ENCODE measurements around the gene RSPH6A.

The RSPH6A gene

GRCh38 chr19:45824531-45825262 lies 9.6 kb upstream of the RSPH6A start:
- no peak for DNase-seq

GRCh38 chr19:45824041-45824471 lies 8.9 kb upstream of the RSPH6A start:
- no peak for DNase-seq

DNA sequence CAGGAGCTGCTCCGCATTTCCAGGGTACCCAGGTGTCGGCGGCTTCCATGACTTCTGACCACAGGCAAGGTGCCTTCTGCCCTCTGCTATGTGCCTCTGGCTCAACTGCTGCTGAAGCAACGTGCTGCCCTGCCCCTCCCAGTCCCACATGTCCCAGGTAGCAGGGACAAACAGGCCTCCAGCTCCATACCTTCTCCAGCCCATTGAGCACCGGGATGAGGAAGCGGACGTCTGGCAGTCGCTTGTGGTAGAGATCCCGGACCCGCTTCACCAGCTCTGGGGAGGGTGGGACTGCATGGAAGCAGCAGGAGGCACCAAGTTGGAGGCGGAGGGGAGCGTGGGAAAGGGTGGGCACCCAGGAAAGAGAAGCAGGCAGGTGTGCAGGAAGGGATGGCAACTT lies 8.1 kb upstream of the RSPH6A start:
- no peak for DNase-seq

GRCh38 chr19:45822716-45823115 lies 7.6 kb upstream of the RSPH6A start:
- DNase-seq = no peak

DNA sequence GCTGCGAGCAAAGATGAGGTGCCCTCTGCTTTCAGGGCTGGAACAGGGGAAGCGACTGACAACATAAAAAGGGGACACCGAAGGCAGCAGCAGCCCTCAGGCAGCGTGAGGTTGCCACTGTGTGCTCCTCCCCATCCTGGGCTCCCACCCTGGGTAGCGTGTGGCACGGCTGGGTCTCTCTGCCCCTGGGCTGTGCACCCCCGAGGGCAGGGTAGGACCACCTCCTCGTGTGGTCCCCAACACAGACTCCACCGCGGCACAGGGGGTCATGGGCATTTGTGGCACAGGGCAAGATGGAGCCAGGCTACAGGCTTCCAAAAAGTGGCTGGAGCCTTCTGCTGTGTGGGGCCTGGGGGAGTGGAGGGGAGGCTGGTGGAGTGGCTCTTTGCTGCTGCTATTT lies 6.5 kb upstream of the RSPH6A start:
- no peak for DNase-seq

DNA sequence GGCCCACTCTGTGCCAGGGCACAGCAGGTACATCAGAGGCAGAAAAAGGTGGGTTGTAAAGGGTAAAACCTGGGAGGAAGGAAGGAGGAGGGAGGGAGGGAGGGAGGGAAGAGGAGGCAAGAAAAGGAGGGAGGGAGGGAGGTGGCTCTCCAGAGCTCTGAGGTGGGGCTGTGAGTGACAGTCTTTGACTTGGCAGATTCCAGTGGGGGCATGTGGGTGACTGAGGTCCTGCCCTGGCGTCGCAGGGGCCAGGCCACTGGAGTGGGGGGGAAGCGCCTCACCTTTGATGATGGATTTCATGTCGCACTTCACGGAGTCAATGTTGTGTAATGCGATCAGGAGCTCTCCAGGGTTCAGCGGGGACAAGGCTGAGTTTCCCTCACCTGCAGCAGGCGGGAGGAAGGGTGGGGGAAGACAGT lies 6.0 kb upstream of the RSPH6A start:
- no peak for DNase-seq

- no peak for DNase-seq
Measured at GRCh38 chr19:45820413-45821102, 5.5 kb upstream of the RSPH6A start.

DNA sequence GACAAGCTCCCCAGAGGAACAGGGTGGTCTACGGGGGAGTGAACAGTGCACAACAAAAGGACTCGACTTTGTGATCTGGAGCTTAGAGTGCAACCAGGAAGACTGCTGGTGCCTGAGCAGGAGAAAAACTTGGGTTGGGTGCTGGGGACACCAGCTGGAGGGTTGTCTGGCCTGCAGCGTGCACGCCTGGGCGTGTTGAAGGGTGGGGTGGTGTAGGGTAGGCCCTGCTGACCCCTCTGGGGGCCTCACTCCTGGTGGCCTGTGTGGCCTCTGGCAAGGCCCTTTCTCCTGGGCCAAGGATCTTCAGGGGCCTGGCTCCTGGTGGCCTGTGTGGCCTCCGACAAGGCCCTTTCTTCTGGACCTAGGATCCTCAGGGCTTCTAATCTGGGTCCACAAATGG lies 4.7 kb upstream of the RSPH6A start:
- DNase-seq = no peak

GRCh38 chr19:45817725-45818301 lies 2.7 kb upstream of the RSPH6A start:
- DNase-seq = no peak

DNA sequence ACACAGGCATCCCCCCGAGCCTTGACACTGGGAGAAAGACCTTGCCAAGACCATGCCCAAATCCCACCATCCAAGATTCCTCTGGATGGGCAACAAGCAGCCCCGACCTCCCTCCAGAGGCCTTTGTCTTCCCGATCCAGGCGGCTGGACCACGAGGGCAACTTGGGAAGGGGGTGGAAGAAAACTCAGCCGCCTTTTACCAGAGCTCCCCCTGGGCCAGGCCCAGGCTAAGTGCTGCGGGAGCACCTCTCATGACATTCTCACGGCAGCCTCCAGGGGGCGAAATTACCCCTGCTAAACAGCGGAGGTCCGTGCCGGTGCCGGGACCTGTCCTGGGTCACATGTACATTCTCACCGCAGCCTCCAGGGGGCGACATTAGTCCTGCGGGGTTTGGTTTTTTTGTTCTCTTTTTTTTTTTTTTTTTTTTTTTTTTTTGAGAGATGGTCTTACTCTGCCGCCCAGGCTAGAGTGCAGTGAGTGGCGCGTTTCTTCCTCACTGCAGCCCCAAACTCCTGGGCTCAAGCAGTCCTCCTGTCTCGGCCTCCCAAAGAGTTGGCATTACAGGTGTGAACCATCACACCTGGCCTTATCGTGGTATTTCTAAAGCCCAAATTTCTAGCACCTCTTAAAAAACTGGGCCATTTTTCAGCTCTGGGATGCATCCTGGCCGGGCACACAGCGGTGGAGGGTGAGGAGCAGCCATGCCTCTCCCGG lies 2.1 kb upstream of the RSPH6A start:
- DNase-seq = no peak

DNA sequence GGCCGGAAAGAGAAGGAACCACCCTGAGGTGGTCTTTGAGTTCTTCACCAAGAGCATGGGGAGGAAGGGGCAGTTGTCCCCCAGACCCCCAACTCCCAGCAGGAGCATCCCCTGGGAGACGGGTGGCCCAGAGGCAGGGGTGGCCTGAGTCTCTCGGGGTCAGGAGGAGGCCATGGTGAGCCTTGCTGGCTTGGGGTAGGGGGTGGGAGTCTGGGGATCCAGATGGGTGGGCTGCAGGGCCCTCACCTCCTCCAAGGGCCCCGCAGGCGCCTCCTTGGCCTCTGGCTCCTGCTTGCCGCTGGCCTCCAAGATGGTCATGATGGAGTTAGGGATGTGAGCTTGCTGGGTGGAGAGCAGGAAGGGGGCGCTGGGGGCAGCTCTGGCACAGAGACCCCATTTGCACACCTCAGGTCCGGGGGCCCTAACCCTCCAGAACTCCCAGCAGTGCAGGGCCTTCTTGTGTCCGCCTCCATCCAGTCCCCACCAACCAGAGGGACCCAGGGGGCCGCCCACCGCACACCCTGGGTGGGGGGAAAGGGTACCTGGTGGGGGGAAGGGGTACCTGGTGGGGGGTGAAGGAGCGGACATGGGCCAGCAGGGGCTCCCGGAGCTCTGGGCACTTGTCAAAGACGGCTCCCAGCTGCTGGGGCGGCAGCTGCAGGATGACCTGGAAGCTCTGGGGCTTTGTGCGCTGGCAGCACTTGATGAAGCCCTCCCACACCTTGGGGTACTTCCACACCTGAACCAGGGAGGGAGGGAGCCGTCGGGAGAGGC lies 1.3 kb upstream of the RSPH6A start:
- no peak for DNase-seq

GRCh38 chr19:45815481-45816216 lies 541 bp upstream of the RSPH6A start:
- no peak for DNase-seq

DNA sequence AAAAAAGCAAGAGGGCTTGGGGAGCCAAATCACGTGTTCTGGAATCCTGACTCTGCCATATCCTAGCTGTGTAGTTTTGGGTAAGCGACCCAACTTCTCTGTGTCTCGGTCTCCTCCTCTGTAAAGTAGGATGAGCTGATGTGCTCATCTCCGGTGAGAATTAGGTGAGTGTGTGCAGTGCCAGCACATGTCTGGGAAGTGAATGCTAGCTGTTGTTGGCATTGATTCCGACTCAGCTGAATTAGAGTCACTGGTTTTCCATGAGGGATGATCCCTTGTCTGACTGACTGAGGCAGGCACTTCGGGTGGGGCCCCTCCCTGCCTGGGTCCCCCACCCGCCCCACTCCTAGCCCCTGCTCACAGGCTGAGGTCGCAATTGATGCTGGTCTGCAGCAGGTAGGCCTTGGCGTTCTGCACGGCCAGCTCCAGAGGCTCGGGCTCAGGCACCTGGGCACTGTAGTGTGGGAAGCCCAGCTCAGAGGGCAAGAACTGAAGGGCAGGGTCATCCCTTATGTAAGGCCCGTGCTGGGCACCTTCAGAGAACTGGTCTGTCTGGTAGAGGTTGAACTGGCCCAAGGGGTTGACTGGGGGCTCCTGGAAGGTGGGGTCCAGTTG lies 835 bp downstream of the RSPH6A start:
- no peak for DNase-seq

- no peak for DNase-seq
Measured at GRCh38 chr19:45812297-45812696, 2.8 kb downstream of the RSPH6A start.

- no peak for DNase-seq
Measured at GRCh38 chr19:45809643-45810159, 5.4 kb downstream of the RSPH6A start.

- no peak for DNase-seq
Measured at GRCh38 chr19:45805719-45806118, 9.4 kb downstream of the RSPH6A start.

- no peak for DNase-seq
Measured at GRCh38 chr19:45804959-45805230, 10.2 kb downstream of the RSPH6A start.

GRCh38 chr19:45804140-45804958 lies 10.8 kb downstream of the RSPH6A start:
- no peak for DNase-seq

DNA sequence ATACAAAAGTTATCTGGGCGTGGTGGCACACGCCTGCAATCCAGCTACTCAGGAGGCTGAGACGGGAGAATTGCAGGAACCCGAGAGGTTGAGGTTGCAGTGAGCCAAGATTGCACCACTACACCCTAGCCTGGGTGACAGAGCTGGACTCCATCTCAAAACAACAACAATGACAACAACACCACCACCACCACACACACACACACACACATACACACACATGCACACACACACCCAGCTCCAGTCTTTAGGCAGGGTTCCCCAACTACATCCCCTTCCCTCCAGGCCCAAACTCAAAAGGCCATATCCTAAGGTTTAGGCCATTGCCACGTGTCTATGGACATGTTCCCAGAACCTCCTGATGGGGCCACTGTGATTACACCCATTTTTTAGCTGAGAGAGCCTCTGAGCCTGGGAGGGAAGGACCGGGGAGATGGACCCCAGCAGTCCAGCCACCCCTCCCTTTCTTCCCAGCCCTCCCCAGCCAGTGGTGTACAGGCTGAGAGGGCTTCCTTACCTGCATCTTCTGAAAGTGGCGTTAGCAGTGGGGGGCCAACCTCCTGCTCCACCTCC lies 13.4 kb downstream of the RSPH6A start:
- DNase-seq = no peak

DNA sequence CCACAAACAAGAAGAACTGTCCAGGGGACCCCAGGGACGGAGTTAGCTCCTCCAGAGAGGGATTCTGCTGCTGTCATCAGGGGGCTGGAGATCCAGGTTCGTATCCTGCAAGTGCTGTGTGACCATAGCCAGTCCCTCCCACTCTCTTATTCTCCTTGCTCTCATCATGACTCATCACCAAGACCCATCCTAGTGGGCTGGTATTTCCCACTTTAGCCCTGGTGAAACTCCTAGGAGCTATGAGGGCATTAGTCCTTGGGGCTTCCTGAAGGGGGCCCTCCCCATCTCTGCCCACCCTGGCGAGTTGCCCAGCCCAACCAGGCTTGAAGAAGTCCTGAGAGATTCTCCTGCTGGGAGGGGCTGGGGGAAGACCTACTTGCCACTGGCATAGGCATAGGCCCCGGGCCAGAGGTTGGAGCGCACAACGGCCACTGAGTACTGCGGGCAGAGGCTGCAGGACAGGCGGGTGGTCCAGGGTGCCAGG lies 15.0 kb downstream of the RSPH6A start:
- no peak for DNase-seq

Data from cortex of kidney (tissue), 1 donor.